ENCODE data around the gene MRC2.

DNA sequence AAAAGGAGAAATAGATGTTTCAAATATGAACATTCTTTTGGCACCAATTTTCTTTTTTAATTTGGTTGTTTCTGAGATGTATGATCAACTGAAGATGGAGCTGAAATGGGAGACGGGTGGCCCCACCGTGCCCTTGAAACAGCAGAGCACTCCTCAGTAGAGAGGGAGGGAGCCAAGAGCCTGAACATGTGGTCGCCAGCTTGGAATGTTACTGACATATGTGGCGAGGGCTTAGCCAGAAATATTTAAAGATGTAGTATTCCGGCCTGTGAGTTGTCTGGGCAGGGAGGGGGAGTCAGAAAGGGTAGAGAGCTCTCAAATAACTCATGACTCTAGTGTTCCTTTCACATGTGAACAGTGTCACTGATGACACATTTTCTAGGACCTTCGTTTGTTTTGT is 13.3 kb upstream of the MRC2 start:
- TF ChIP-seq, protein P1, sequence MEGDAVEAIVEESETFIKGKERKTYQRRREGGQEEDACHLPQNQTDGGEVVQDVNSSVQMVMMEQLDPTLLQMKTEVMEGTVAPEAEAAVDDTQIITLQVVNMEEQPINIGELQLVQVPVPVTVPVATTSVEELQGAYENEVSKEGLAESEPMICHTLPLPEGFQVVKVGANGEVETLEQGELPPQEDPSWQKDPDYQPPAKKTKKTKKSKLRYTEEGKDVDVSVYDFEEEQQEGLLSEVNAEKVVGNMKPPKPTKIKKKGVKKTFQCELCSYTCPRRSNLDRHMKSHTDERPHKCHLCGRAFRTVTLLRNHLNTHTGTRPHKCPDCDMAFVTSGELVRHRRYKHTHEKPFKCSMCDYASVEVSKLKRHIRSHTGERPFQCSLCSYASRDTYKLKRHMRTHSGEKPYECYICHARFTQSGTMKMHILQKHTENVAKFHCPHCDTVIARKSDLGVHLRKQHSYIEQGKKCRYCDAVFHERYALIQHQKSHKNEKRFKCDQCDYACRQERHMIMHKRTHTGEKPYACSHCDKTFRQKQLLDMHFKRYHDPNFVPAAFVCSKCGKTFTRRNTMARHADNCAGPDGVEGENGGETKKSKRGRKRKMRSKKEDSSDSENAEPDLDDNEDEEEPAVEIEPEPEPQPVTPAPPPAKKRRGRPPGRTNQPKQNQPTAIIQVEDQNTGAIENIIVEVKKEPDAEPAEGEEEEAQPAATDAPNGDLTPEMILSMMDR (IDR thresholded peaks at IDR 0.05), result no peak
- TF ChIP-seq POLR2AphosphoS5 (IDR thresholded peaks at IDR 0.05; ENCODE audit: low read depth, low read length), result peak; percentile 40; the same call in 1 of the 2 replicates
- TF ChIP-seq, protein P2, sequence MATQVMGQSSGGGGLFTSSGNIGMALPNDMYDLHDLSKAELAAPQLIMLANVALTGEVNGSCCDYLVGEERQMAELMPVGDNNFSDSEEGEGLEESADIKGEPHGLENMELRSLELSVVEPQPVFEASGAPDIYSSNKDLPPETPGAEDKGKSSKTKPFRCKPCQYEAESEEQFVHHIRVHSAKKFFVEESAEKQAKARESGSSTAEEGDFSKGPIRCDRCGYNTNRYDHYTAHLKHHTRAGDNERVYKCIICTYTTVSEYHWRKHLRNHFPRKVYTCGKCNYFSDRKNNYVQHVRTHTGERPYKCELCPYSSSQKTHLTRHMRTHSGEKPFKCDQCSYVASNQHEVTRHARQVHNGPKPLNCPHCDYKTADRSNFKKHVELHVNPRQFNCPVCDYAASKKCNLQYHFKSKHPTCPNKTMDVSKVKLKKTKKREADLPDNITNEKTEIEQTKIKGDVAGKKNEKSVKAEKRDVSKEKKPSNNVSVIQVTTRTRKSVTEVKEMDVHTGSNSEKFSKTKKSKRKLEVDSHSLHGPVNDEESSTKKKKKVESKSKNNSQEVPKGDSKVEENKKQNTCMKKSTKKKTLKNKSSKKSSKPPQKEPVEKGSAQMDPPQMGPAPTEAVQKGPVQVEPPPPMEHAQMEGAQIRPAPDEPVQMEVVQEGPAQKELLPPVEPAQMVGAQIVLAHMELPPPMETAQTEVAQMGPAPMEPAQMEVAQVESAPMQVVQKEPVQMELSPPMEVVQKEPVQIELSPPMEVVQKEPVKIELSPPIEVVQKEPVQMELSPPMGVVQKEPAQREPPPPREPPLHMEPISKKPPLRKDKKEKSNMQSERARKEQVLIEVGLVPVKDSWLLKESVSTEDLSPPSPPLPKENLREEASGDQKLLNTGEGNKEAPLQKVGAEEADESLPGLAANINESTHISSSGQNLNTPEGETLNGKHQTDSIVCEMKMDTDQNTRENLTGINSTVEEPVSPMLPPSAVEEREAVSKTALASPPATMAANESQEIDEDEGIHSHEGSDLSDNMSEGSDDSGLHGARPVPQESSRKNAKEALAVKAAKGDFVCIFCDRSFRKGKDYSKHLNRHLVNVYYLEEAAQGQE (IDR thresholded peaks at IDR 0.05; ENCODE audit: low read depth, low read length), result no peak

All from SK-N-SH (cell line).